PC-3 (cell line): Measurements from ENCODE around the gene SNX8. TPM values are rescaled to one million over a fixed set of nuclear protein-coding genes. Genes with fewer than 3 reads are reported as not detected.

Experiments
- ATAC-seq: fragments of 200-7000 bp; cut with Tn5 transposase; 2 replicates; pipeline ENCODE4 v1.9.1; 2020; ENCODE audit warnings: mild to moderate bottlenecking, moderate library complexity
- BruUV-seq: library from RNA; stranded (reverse); fragments of 400-500 nt; replicated peaks from 2 replicates; lab custom pipeline; 2021; lab: Mats Ljungman, UMichigan
- CTCF ChIA-PET: fragments of 300-600 bp; sonication (Branson Sonifier 250); formaldehyde crosslinking; loops from one replicate; lab custom pipeline; 2022; ENCODE audit warnings: antibody characterized with exemption; lab: Charles Lee
- POLR2A ChIA-PET: fragments of 300-600 bp; sonication (Branson Sonifier 250); formaldehyde crosslinking; loops from one replicate; lab custom pipeline; 2022; ENCODE audit warnings: antibody characterized with exemption; ENCODE audit not compliant: unreplicated experiment; lab: Charles Lee
- DNase-seq: peaks from one replicate; pipeline ENCODE4 v3.0.0-alpha.2; 2015
- H2AFZ ChIP-seq: fragments of 300-600 bp; sonication (generic); 2 replicates; pipeline ENCODE4 v1.6.0; 2016; ENCODE audit warnings: antibody characterized with exemption, low read length
- H3F3A ChIP-seq: fragments of 300-600 bp; sonication (generic); one replicate; pipeline ENCODE4 v1.6.0; 2017; ENCODE audit warnings: antibody characterized with exemption, low read length, control low read depth, mild to moderate bottlenecking; ENCODE audit not compliant: unreplicated experiment
- H3K27ac ChIP-seq: fragments of 300-600 bp; sonication (generic); 2 replicates; pipeline ENCODE4 v1.5.1; 2016; ENCODE audit warnings: mild to moderate bottlenecking, low read length
- H3K27me3 ChIP-seq: fragments of 300-600 bp; sonication (generic); 2 replicates; pipeline ENCODE4 v1.6.1; 2016; ENCODE audit warnings: low read length, mixed read lengths
- H3K36me3 ChIP-seq: fragments of 300-600 bp; sonication (generic); 2 replicates; pipeline ENCODE4 v1.6.1; 2016; ENCODE audit warnings: low read depth, mixed run types, low read length, mixed read lengths
- H3K4me1 ChIP-seq: fragments of 300-600 bp; sonication (generic); 2 replicates; pipeline ENCODE4 v1.5.1; 2016; ENCODE audit warnings: low read length; ENCODE audit not compliant: insufficient read depth
- H3K4me2 ChIP-seq: fragments of 300-600 bp; sonication (generic); 2 replicates; pipeline ENCODE4 v1.6.0; 2016; ENCODE audit warnings: low read length
- H3K4me3 ChIP-seq: fragments of 300-600 bp; sonication (generic); 2 replicates; pipeline ENCODE4 v1.5.1; 2016; ENCODE audit warnings: mild to moderate bottlenecking, low read length, mixed read lengths
- H3K79me2 ChIP-seq: fragments of 300-600 bp; sonication (generic); 2 replicates; pipeline ENCODE4 v1.6.1; 2017; ENCODE audit warnings: low read length, mixed read lengths
- H3K9ac ChIP-seq: fragments of 300-600 bp; sonication (generic); 2 replicates; pipeline ENCODE4 v1.6.0; 2016; ENCODE audit warnings: mild to moderate bottlenecking, low read length
- H3K9me2 ChIP-seq: fragments of 300-600 bp; sonication (generic); replicated peaks from 2 replicates; pipeline ENCODE4 v1.6.1; 2016; ENCODE audit warnings: mixed run types, low read length, mixed read lengths
- H3K9me3 ChIP-seq: fragments of 300-600 bp; sonication (generic); 2 replicates; pipeline ENCODE4 v1.6.1; 2016; ENCODE audit warnings: low read length, mixed read lengths
- H4K20me1 ChIP-seq: fragments of 300-600 bp; sonication (generic); 2 replicates; pipeline ENCODE4 v1.6.1; 2016; ENCODE audit warnings: low read length, mixed read lengths
- CTCF ChIP-seq: fragments of 300-600 bp; sonication (generic); conservative IDR thresholded peaks from 2 replicates; pipeline ENCODE4 v1.5.1; 2017; ENCODE audit warnings: antibody characterized with exemption, low read depth, mild to moderate bottlenecking, low read length
- EZH2 ChIP-seq: fragments of 300-600 bp; sonication (generic); IDR thresholded peaks from one replicate; pipeline ENCODE4 v1.6.1; 2017; ENCODE audit warnings: antibody characterized with exemption, mild to moderate bottlenecking, low read length; ENCODE audit not compliant: unreplicated experiment
- EZH2phosphoT487 ChIP-seq: fragments of 300-600 bp; sonication (generic); IDR thresholded peaks from 2 replicates; pipeline ENCODE4 v1.6.1; 2018; ENCODE audit warnings: mild to moderate bottlenecking, antibody characterized with exemption, low read length, borderline replicate concordance
- intact Hi-C: fragments of 100-400 bp; cut with micrococcal nuclease; formaldehyde crosslinking; loops from 2 replicates; pipeline ENCODE4 v1.9.0; 2023
- total RNA-seq: library from RNA; depleted of rRNA; stranded (reverse); fragments of >200 nt; gene quantifications from 2 replicates; pipeline ENCODE4 v1.2.3, GENCODE V29; 2014

SNX8 gene
- total RNA-seq, 1 experiment from 2014 or later = 12.3 TPM

- ChIA-PET POLR2A (no interaction called here), CTCF (no interaction called here)
- H3K27me3 ChIP-seq = no peaks in the 10 kb centered on the region
- no peaks in the 10 kb centered on the region for H3K9me2 ChIP-seq
- no peak for TF ChIP-seq CTCF
- TF ChIP-seq EZH2phosphoT487 = no peak
- no peak for TF ChIP-seq EZH2
- ATAC-seq (no peak), DNase-seq (no peak)
- no peaks in the 10 kb centered on the region for H4K20me1 ChIP-seq
- H3K4me3 ChIP-seq = no peak overlapping the region
- no TSS peak for BruUV-seq
- no peaks in the 10 kb centered on the region for H3K36me3 ChIP-seq
- intact Hi-C loops = no loop called here
- no peak overlapping the region for H3K4me2 ChIP-seq
- H3K79me2 ChIP-seq = no peaks in the 10 kb centered on the region
- H3K27ac ChIP-seq = no peak overlapping the region
- no peaks in the 10 kb centered on the region for H3K4me1 ChIP-seq
- H3K9ac ChIP-seq = no peak overlapping the region
- no peaks in the 10 kb centered on the region for H3K9me3 ChIP-seq
- H3F3A ChIP-seq = no peaks in the 10 kb centered on the region
- no peak overlapping the region for H2AFZ ChIP-seq
Observed at GRCh38 chr7:2276107-2276506, 38.1 kb downstream of the SNX8 start.

GRCh38 chr7:2275101-2275500, 39.1 kb downstream of the SNX8 start:
- Histone ChIP-seq H4K20me1 (no peaks in the 10 kb centered on the region), H3F3A (no peaks in the 10 kb centered on the region), H3K4me1 (no peaks in the 10 kb centered on the region), H3K4me2 (no peak overlapping the region), H2AFZ (no peak overlapping the region), H3K27ac (no peak overlapping the region), H3K9ac (no peak overlapping the region), H3K9me3 (no peaks in the 10 kb centered on the region), H3K79me2 (no peaks in the 10 kb centered on the region), H3K9me2 (no peaks in the 10 kb centered on the region), H3K36me3 (no peaks in the 10 kb centered on the region), H3K4me3 (no peak overlapping the region), H3K27me3 (no peaks in the 10 kb centered on the region)
- ChIA-PET POLR2A (no interaction called here), CTCF (no interaction called here)
- intact Hi-C loops = no loop called here
- TF ChIP-seq CTCF (no peak), EZH2 (no peak), EZH2phosphoT487 (no peak)
- no peak for ATAC-seq
- DNase-seq = no peak
- no TSS peak for BruUV-seq

- H2AFZ ChIP-seq = no peak overlapping the region
- intact Hi-C loops = no loop called here
- H3K4me3 ChIP-seq = no peak overlapping the region
- H3K79me2 ChIP-seq = no peaks in the 10 kb centered on the region
- no peaks in the 10 kb centered on the region for H3K9me3 ChIP-seq
- H3F3A ChIP-seq = no peaks in the 10 kb centered on the region
- BruUV-seq = no TSS peak
- H3K9ac ChIP-seq = no peak overlapping the region
- no peaks in the 10 kb centered on the region for H3K9me2 ChIP-seq
- no peak overlapping the region for H3K4me2 ChIP-seq
- H3K36me3 ChIP-seq = no peaks in the 10 kb centered on the region
- no peak for TF ChIP-seq EZH2
- TF ChIP-seq CTCF = no peak
- POLR2A ChIA-PET = no interaction called here
- H3K27me3 ChIP-seq = no peaks in the 10 kb centered on the region
- ATAC-seq (no peak), DNase-seq (no peak)
- H3K27ac ChIP-seq = no peak overlapping the region
- peaks cover 3% of the 10 kb centered on the region for H3K4me1 ChIP-seq
- no peaks in the 10 kb centered on the region for H4K20me1 ChIP-seq
- CTCF ChIA-PET = no interaction called here
Observed at GRCh38 chr7:2274666-2275065, 39.6 kb downstream of the SNX8 start.
